T-cell (primary cell): ENCODE results near the gene ZNF664. TPM values are rescaled to one million over a fixed set of nuclear protein-coding genes. Genes with fewer than 3 reads are reported as not detected.

Experiments
- ATAC-seq, 4 experiments: fragments of 200-7000 bp in 3 of 4; fragments of 150-1000 bp in 1 of 4; cut with Tn5 transposase; replicated peaks in 1 of 4; 1 replicate in 3 of 4; 2 replicates in 1 of 4; pipeline ENCODE4 v1.10.0; 2021; ENCODE audit warnings: moderate library complexity in 3 of 4, mild to moderate bottlenecking in 2 of 4, moderate number of reproducible peaks in 1 of 4
- CTCF ChIA-PET, 2 donors: fragments of 300-600 bp; sonication (Branson Sonifier 250); formaldehyde crosslinking; loops; one replicate each; lab custom pipeline; 2022; ENCODE audit warnings: antibody characterized with exemption in 2 of 2; lab: Charles Lee
- POLR2A ChIA-PET, 2 donors: fragments of 300-600 bp; sonication (Branson Sonifier 250); formaldehyde crosslinking; loops; one replicate each; lab custom pipeline; 2022; ENCODE audit warnings: antibody characterized with exemption in 2 of 2; lab: Charles Lee
- DNase-seq, 35 experiments: peaks; one replicate each; pipeline versions ENCODE4 v3.0.0 to v3.0.0-alpha.2; 2013 to 2023
- H3K27ac ChIP-seq: one replicate; pipeline ENCODE4 v1.5.1; 2013; ENCODE audit warnings: low read length
- H3K27me3 ChIP-seq, 2 experiments: replicated peaks in 1 of 2; 1 replicate in 1 of 2; 2 replicates in 1 of 2; pipeline versions ENCODE4 v1.6.1 to v1.7.0; 2013; ENCODE audit warnings: low read length in 1 of 2, mixed read lengths in 1 of 2; ENCODE audit not compliant: control insufficient read depth in 2 of 2, insufficient read depth in 2 of 2; ENCODE audit errors: extremely low read depth in 1 of 2
- H3K36me3 ChIP-seq, 2 donors: 1 replicate in 1 of 2; 2 replicates in 1 of 2; pipeline versions ENCODE4 v1.6.1 to v1.7.0; 2013; ENCODE audit warnings: low read length in 1 of 2; ENCODE audit not compliant: control insufficient read depth in 2 of 2, insufficient read depth in 1 of 2; ENCODE audit errors: extremely low read depth in 1 of 2
- H3K4me1 ChIP-seq, 2 experiments: 1 replicate in 1 of 2; 2 replicates in 1 of 2; pipeline versions ENCODE4 v1.6.1 to v1.7.0; 2013; ENCODE audit warnings: low read length in 2 of 2, mixed read lengths in 1 of 2; ENCODE audit not compliant: insufficient read depth in 2 of 2, control insufficient read depth in 1 of 2; ENCODE audit errors: extremely low read depth in 1 of 2
- H3K4me3 ChIP-seq, 2 donors: 1 replicate in 1 of 2; 2 replicates in 1 of 2; pipeline versions ENCODE4 v1.5.1 to v1.7.0; 2013; ENCODE audit warnings: mild to moderate bottlenecking in 2 of 2, low read length in 1 of 2, moderate library complexity in 1 of 2; ENCODE audit not compliant: control insufficient read depth in 1 of 2; ENCODE audit errors: extremely low read depth in 1 of 2
- H3K9me3 ChIP-seq: 2 replicates; pipeline ENCODE4 v1.7.0; 2013
- H3K27ac Mint-ChIP-seq, 2 donors: one replicate each; pipeline ENCODE4 v1.8.0; 2020 to 2021; ENCODE audit warnings: mild to moderate bottlenecking in 2 of 2, mixed read lengths in 2 of 2
- H3K27me3 Mint-ChIP-seq, 2 donors: one replicate each; pipeline ENCODE4 v1.8.0; 2021 to 2022; ENCODE audit warnings: mixed read lengths in 2 of 2
- H3K36me3 Mint-ChIP-seq: one replicate; pipeline ENCODE4 v1.8.0; 2021; ENCODE audit warnings: mixed read lengths
- H3K4me1 Mint-ChIP-seq, 3 donors: one replicate each; pipeline ENCODE4 v1.8.0; 2020 to 2022; ENCODE audit warnings: mixed read lengths in 3 of 3, mild to moderate bottlenecking in 1 of 3
- H3K4me3 Mint-ChIP-seq, 3 donors: one replicate each; pipeline ENCODE4 v1.8.0; 2020 to 2022; ENCODE audit warnings: mild to moderate bottlenecking in 3 of 3, mixed read lengths in 3 of 3, moderate library complexity in 3 of 3
- H3K9me3 Mint-ChIP-seq, 3 donors: one replicate each; pipeline ENCODE4 v1.8.0; 2020 to 2022; ENCODE audit warnings: mixed read lengths in 3 of 3
- WGBS: methylation state at CpG from one replicate; pipeline ENCODE4 v1.1.5; 2013; ENCODE audit warnings: missing lambda C conversion rate; ENCODE audit not compliant: insufficient coverage; 5-methylcytosine and 5-hydroxymethylcytosine counted together
- total RNA-seq, 35 experiments: library from RNA in 6 of 35; stranded (reverse) in 6 of 35; fragments of 120-200 nt in 1 of 35; gene quantifications; one replicate each; pipeline versions ENCODE4 v1.2.1 to v1.2.4 and lab custom pipeline; 2013 to 2026

ZNF664 gene
- total RNA-seq, 5 donors from 2014 or later (not counting 1 experiment from before 2014, with no cell fraction given) = 30.6 to 58.2 (median 56.1) TPM

DNA sequence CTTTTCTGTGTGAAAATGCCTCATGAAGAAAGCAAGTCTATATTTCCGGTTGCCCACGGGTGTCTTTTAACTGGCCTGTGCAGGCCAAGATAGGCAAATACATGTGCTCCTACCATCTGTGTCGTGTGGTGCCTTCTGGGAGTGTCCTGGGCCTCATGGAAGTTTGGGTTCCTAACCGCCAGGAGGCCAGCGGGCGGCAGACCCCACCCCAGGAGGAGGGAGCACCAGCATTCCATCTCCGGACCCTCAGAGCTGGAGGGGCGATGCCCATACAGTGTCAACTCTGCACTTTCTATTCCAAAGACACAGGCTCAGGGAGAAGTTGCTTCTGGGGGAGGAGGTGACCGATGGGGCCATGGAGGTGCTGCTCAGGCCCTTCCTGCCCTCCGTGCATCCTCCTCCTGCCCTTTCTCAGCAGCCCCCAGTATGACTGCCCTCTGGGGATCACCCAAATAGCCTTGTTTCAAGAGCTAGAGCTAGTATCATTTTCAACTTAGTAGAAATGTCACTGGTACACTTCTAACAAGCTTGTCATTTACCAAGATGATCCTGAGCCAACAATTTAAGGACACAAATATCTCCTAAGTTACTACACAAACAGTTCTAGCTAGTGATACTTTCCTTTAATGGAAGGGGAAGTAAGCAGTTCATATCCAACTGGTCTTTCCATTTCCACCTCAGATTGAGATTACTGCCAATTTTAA is 18.2 kb upstream of the ZNF664 start:
- no peaks in the 10 kb centered on the region for H3K9me3 ChIP-seq
- no peak overlapping the region for H3K4me3 ChIP-seq
- peaks cover 0 to 3% (median 0%) of the 10 kb centered on the region in 3 donors for H3K4me1 Mint-ChIP-seq
- H3K9me3 Mint-ChIP-seq = no peaks in the 10 kb centered on the region
- H3K27ac ChIP-seq = no peak overlapping the region
- no peak overlapping the region for H3K4me3 Mint-ChIP-seq
- H3K27me3 Mint-ChIP-seq = no peaks in the 10 kb centered on the region
- POLR2A ChIA-PET = no interaction called here
- no peaks in the 10 kb centered on the region for H3K27me3 ChIP-seq
- H3K36me3 Mint-ChIP-seq = peaks cover 7% of the 10 kb centered on the region
- H3K36me3 ChIP-seq = no peaks in the 10 kb centered on the region
- no peaks in the 10 kb centered on the region for H3K4me1 ChIP-seq
- CTCF ChIA-PET = interaction anchor here (0.6 to 1.2 kb wide), 2 partner anchors 49 to 155 kb away, joined by 3 read pairs; no protein-coding TSS in a partner anchor
- WGBS = 92% methylated on average over 4 of the region's 10 CpGs
- DNase-seq (no peak), ATAC-seq (no peak)
- no peak overlapping the region for H3K27ac Mint-ChIP-seq

DNA sequence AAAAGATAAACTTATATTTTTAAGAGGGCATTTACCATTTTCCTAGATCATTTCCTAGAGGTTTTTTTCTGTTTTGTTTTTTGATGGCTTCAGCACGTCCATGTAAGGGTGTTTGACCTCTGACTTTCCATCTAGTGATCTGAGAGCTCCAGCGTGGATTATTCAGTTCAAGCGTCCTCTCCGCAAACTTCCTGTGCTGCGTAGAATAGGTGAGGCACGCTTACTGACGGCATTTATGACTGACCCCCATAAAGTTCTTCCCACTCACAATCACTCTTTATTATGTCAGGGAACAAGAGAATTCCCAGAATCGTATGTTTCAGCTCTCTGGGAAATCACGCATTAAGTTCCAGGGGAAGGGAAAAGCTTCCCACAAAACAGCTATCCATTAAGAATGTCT is 16.8 kb upstream of the ZNF664 start:
- no peak overlapping the region for H3K4me3 Mint-ChIP-seq
- no peak for ATAC-seq
- Histone ChIP-seq H3K9me3 (no peaks in the 10 kb centered on the region), H3K27me3 (no peaks in the 10 kb centered on the region), H3K4me1 (no peaks in the 10 kb centered on the region), H3K36me3 (peaks cover 0 to 3% of the 10 kb centered on the region in 2 donors), H3K4me3 (no peak overlapping the region), H3K27ac (no peak overlapping the region)
- H3K27me3 Mint-ChIP-seq = no peaks in the 10 kb centered on the region
- H3K4me1 Mint-ChIP-seq = peaks cover 0 to under 1% (median 0%) of the 10 kb centered on the region in 3 donors
- DNase-seq = no peak
- H3K9me3 Mint-ChIP-seq = no peaks in the 10 kb centered on the region
- H3K27ac Mint-ChIP-seq = no peak overlapping the region
- 100% methylated on average over 3 of the region's 9 CpGs for WGBS
- CTCF ChIA-PET = interaction anchor here in 1 of 2 donors (1.2 kb wide), 1 partner anchor 51 kb away, joined by 3 read pairs; no protein-coding TSS in a partner anchor
- H3K36me3 Mint-ChIP-seq = peaks cover 5% of the 10 kb centered on the region
- POLR2A ChIA-PET = no interaction called here

DNA sequence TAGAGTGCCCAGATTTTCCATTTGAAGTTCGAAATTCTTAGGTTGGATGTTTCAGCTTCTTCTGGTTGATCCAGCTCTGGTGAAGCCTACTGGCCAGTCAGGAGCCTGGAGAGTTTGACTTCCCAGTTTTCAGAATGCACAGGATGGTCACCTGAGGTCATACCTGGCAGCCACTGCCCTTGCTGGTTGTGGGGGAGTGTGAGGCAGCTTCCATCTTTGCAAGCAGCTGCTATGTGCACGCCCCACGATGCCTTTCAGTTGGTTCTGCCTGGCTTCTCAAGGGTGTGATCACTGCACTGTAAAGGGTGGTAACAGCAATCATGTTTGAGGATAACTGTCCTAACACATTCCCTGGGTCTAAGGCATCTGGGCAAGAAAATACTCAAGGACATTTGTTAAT is 15.8 kb upstream of the ZNF664 start:
- POLR2A ChIA-PET = no interaction called here
- ATAC-seq = no peak
- Histone ChIP-seq H3K4me1 (peaks cover 0 to 2% of the 10 kb centered on the region in 2 experiments), H3K36me3 (peaks cover 0 to 3% of the 10 kb centered on the region in 2 donors), H3K4me3 (no peak overlapping the region), H3K27ac (no peak overlapping the region), H3K27me3 (no peaks in the 10 kb centered on the region), H3K9me3 (no peaks in the 10 kb centered on the region)
- no peaks in the 10 kb centered on the region for H3K9me3 Mint-ChIP-seq
- peaks cover 0 to 5% (median 0%) of the 10 kb centered on the region in 3 donors for H3K4me1 Mint-ChIP-seq
- no peak for DNase-seq
- CTCF ChIA-PET = interaction anchor here in 1 of 2 donors (0.7 kb wide), 1 partner anchor 26 kb away, joined by 8 read pairs; no protein-coding TSS in a partner anchor
- H3K4me3 Mint-ChIP-seq = no peak overlapping the region
- WGBS = 100% methylated on average over 1 of the region's 3 CpGs
- no peak overlapping the region for H3K27ac Mint-ChIP-seq
- H3K36me3 Mint-ChIP-seq = peaks cover 5% of the 10 kb centered on the region
- no peaks in the 10 kb centered on the region for H3K27me3 Mint-ChIP-seq

DNA sequence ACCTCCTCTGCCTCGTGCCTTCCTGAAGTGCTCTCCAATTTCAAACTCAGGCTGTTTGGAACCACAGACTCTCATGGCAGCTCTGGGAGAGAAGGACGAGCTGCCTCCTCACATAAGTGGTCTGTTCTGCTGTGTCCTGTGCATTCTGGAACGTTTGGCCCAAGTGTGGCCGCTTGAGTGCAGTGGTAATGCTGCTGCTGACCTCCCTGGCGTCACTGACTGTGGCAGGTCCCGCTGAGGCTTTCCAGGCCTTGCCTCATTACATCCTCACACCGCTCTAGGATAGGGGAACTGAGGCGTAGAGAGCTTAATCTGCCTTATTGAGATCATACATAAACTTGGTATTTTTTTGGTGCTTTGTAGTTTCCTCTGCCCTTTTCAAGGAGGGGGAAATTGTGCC is 14.6 kb upstream of the ZNF664 start:
- ATAC-seq = no peak

DNA sequence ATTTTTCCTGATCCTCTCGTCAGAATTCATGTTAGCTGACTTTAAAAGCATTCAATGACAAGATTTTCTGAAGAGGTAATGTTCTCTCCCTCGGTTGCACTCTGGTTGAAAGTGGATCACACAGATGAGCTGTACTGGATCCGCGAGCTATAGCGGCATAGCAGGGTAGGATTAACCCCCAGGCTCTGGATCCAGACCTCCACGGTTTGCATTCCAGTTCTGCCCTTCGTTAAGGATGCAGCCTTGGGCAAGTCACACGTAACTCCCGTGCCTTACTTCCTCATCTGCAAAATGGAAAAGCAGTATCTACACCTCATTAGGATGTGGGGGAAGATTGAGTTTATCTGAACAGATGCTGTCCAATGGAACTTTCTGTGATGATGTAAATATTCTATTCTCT is 14.1 kb upstream of the ZNF664 start:
- Histone ChIP-seq H3K4me3 (no peak overlapping the region), H3K36me3 (peaks cover 0 to 3% of the 10 kb centered on the region in 2 donors), H3K27ac (no peak overlapping the region), H3K27me3 (no peaks in the 10 kb centered on the region), H3K4me1 (peaks cover 0 to 2% of the 10 kb centered on the region in 2 experiments), H3K9me3 (no peaks in the 10 kb centered on the region)
- DNase-seq (no peak), ATAC-seq (no peak)
- H3K36me3 Mint-ChIP-seq = peaks cover 5% of the 10 kb centered on the region
- H3K4me3 Mint-ChIP-seq = no peak overlapping the region
- no peak overlapping the region for H3K27ac Mint-ChIP-seq
- H3K4me1 Mint-ChIP-seq = peaks cover 5 to 12% (median 7%) of the 10 kb centered on the region in 3 donors
- CTCF ChIA-PET = no interaction called here
- POLR2A ChIA-PET = no interaction called here
- H3K27me3 Mint-ChIP-seq = no peaks in the 10 kb centered on the region
- H3K9me3 Mint-ChIP-seq = no peaks in the 10 kb centered on the region
- 95% methylated on average over 6 of the region's 9 CpGs for WGBS

More for the DNA sequence above, 14.6 kb upstream of the ZNF664 start:
- Mint-ChIP-seq H3K4me1 (peaks cover 4 to 10% (median 5%) of the 10 kb centered on the region in 3 donors), H3K9me3 (no peaks in the 10 kb centered on the region), H3K27ac (no peak overlapping the region), H3K27me3 (no peaks in the 10 kb centered on the region), H3K4me3 (no peak overlapping the region), H3K36me3 (peaks cover 5% of the 10 kb centered on the region)
- ChIA-PET CTCF (no interaction called here), POLR2A (no interaction called here)
- DNase-seq = no peak
- WGBS = 90% methylated on average over 3 of the region's 8 CpGs
- no peak overlapping the region for H3K27ac ChIP-seq
- peaks cover 0 to 2% of the 10 kb centered on the region in 2 experiments for H3K4me1 ChIP-seq
- no peaks in the 10 kb centered on the region for H3K27me3 ChIP-seq
- H3K9me3 ChIP-seq = no peaks in the 10 kb centered on the region
- H3K36me3 ChIP-seq = peaks cover 0 to 3% of the 10 kb centered on the region in 2 donors
- H3K4me3 ChIP-seq = no peak overlapping the region

DNA sequence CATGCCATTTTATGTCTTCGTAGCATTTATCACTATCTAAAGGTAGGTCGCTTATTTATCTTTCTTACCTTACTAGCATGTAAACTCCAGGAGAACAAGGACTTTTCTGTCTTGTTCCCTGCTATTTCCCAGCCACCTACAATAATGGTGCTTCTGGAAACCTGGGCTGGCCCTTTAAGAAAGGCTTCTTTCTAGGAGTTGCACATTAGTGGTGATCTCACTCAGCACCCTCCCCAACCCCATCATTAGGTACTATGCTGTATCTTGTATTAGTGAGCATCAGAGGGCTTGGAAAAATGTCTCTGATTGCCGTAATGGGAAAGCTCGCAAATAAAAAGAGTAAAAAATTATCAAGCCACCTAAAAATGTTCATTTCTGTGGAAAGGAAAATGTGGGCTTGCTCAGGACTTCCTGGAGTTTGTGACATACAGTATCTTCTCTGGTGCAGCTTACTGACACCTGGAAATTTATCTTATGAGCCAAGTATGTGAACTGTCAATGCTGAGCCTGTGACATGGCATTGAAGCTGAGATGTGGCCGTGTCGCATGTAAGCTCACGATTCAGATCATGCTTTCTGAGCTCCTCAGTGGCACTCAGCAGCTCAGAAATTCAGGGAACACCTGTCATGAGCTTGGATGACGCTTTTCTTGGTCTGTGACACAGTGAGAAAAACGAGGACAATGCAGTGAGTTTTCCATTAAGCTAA is 12.8 kb upstream of the ZNF664 start:
- peaks cover 5 to 14% (median 7%) of the 10 kb centered on the region in 3 donors for H3K4me1 Mint-ChIP-seq
- Histone ChIP-seq H3K4me3 (no peak overlapping the region), H3K27me3 (no peaks in the 10 kb centered on the region), H3K9me3 (no peaks in the 10 kb centered on the region), H3K36me3 (peaks cover 0 to 3% of the 10 kb centered on the region in 2 donors), H3K4me1 (peaks cover 0 to 2% of the 10 kb centered on the region in 2 experiments), H3K27ac (no peak overlapping the region)
- no peak overlapping the region for H3K4me3 Mint-ChIP-seq
- ATAC-seq (no peak), DNase-seq (no peak)
- H3K27me3 Mint-ChIP-seq = no peaks in the 10 kb centered on the region
- CTCF ChIA-PET = no interaction called here
- no peak overlapping the region for H3K27ac Mint-ChIP-seq
- peaks cover 8% of the 10 kb centered on the region for H3K36me3 Mint-ChIP-seq
- H3K9me3 Mint-ChIP-seq = no peaks in the 10 kb centered on the region
- 94% methylated on average over 6 of the region's 9 CpGs for WGBS
- POLR2A ChIA-PET = interaction anchor here in 1 of 2 donors (0.5 kb wide), 1 partner anchor 33 kb away, joined by 3 read pairs; no protein-coding TSS in a partner anchor
